ENCODE results near the gene CEP128.

Gene CEP128

DNA sequence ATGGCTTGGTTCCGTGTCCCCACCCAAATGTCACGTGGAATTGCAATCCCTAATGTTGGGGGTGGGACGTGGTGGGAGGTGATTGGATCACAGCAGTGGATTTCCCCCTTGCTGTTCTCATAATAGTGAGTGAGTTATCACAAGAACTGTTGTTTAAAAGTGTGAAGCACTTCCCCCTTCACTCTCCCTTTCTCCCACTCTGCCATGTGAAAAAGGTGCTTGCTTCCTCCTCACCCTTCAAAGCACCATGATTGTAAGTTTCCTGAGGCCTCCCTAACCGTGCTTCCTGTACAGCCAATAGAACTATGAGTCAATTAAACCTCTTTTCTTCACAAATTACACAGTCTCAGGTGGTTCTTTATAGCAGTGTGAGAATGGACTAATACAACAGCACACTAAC lies 5.3 kb upstream of the CEP128 start:
- no peak for DNase-seq (ENCODE audit: low spot score)
- TF ChIP-seq, protein P1, sequence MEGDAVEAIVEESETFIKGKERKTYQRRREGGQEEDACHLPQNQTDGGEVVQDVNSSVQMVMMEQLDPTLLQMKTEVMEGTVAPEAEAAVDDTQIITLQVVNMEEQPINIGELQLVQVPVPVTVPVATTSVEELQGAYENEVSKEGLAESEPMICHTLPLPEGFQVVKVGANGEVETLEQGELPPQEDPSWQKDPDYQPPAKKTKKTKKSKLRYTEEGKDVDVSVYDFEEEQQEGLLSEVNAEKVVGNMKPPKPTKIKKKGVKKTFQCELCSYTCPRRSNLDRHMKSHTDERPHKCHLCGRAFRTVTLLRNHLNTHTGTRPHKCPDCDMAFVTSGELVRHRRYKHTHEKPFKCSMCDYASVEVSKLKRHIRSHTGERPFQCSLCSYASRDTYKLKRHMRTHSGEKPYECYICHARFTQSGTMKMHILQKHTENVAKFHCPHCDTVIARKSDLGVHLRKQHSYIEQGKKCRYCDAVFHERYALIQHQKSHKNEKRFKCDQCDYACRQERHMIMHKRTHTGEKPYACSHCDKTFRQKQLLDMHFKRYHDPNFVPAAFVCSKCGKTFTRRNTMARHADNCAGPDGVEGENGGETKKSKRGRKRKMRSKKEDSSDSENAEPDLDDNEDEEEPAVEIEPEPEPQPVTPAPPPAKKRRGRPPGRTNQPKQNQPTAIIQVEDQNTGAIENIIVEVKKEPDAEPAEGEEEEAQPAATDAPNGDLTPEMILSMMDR (IDR thresholded peaks at IDR 0.05; ENCODE audit: borderline replicate concordance, control extremely low read depth, extremely low read depth, insufficient read depth, missing control alignments), result no peak
- in situ Hi-C loops (cut with MboI; ENCODE audit: low sequenced_read_pairs, unreplicated experiment), result no loop called here

DNA sequence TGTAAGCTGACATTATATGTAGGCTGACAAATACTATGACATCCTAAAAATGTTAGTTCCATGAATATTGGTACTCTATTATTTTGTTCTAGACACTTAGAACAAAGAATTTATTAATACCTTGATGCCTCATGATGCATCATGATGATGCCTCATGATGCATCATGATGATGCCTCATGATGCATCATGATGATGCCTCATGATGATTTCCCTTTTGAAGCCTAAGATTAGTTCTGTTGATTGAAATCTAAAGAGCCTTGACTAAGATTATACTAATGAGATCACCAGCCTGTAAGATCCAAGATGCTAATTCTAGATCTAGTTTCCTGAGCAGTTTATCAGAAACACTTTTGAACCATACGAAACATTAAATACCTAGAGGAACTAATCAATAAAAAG lies 4.6 kb upstream of the CEP128 start:
- in situ Hi-C loops (cut with MboI; ENCODE audit: low sequenced_read_pairs, unreplicated experiment), result no loop called here
- DNase-seq (ENCODE audit: low spot score), result no peak
- TF ChIP-seq, protein P1 (IDR thresholded peaks at IDR 0.05; ENCODE audit: borderline replicate concordance, control extremely low read depth, extremely low read depth, insufficient read depth, missing control alignments), result no peak

DNA sequence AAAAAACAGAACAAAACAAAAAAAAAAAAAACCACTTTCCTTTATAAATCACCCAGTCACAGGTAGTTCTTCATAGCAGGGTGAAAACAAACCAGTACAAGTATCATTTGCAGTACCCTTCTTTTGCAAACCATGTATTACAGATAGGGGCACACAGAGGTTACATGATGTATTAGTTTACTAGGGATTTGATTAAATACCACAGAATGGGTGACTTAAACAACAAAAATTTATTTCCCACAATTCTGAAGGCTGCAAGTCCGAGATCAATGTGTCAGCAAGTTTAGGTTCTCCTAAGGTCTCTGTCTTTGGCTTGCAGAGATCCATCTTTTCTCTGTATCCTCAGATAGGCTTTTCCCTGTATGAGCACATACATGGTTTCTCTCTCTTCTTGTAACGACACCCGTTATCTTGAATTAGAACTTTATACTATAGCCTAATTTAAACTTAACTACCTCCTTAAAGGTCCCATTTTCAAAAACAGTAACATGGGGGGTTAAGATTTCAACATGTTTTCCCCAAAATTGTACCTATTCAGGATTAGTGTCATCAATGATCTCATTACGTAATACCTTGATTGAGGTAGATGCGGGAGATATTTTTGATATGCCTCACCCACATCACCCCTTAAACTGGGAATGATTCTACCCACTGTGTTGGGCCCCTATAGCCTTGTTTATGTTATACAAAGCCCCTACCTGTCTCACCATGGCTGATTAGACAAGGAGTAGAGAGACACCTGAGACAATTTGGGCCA lies 3.5 kb upstream of the CEP128 start:
- in situ Hi-C loops (cut with MboI; ENCODE audit: low sequenced_read_pairs, unreplicated experiment), result no loop called here
- no peak for DNase-seq (ENCODE audit: low spot score)
- TF ChIP-seq, protein P1 (IDR thresholded peaks at IDR 0.05; ENCODE audit: borderline replicate concordance, control extremely low read depth, extremely low read depth, insufficient read depth, missing control alignments), result no peak

DNA sequence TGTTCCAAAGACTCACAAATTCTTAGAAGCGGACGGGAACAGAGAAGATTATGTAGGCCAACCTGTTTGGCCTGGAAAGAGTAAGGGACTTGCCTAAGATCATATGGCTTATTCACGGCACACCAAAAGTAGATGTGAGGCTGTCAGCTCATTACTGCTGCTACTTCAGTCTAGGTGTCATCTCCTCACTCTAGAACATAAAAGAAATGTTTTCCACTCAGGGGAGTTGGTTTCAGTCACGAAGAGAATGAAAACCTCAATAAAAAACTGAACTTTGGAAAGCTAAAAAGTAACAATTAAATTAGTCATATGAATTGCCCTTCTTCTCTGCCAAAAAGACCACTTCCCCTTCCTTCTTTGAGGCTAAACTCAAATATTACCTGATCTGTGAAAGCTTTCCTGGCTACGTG lies 658 bp upstream of the CEP128 start:
- DNase-seq (ENCODE audit: low spot score), result no peak
- in situ Hi-C loops (cut with MboI; ENCODE audit: low sequenced_read_pairs, unreplicated experiment), result no loop called here
- TF ChIP-seq, protein P1 (IDR thresholded peaks at IDR 0.05; ENCODE audit: borderline replicate concordance, control extremely low read depth, extremely low read depth, insufficient read depth, missing control alignments), result no peak

DNA sequence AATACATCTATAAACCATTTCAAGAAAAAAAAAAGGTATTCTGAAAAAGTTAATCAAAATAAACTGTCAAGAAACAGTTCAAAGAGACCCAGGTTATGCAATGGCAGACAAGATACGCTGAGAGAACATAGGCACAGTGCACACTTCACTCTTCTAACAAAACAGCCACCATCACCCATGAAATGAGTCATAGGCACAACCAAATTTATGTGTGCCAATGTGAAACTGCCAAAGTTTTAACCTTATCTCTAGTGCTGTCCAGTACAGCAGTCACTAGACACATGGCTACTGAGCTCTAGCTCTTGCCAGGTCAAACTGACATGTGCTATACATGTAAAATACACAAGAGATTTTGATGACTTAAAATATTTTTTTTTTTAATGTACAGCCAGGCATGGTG lies 1.4 kb downstream of the CEP128 start:
- no peak for DNase-seq (ENCODE audit: low spot score)
- in situ Hi-C loops (cut with MboI; ENCODE audit: low sequenced_read_pairs, unreplicated experiment), result no loop called here

DNA sequence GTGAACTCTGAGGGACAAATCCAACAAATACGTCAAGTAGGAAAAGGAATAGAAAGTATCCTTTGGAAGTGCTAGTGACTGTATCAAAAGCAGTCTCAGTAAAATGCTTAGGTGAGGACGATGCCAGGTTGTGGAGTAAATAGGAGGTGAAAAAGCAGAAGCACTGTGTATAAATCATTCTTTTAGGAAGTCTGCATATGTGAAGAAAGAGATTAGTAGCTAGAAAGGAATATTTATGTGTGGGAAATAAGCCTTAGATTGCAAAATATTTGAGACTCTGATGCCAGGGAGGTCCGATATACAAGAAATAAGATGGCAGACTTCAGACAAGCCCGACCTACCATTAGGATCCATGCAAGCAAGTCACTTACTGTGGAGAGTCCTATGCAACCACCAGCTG lies 7.9 kb downstream of the CEP128 start:
- in situ Hi-C loops (cut with MboI; ENCODE audit: low sequenced_read_pairs, unreplicated experiment), result no loop called here
- DNase-seq (ENCODE audit: low spot score), result no peak
- TF ChIP-seq, protein P1 (IDR thresholded peaks at IDR 0.05; ENCODE audit: borderline replicate concordance, control extremely low read depth, extremely low read depth, insufficient read depth, missing control alignments), result no peak

More for the DNA sequence above, 1.4 kb downstream of the CEP128 start:
- TF ChIP-seq, protein P1 (IDR thresholded peaks at IDR 0.05; ENCODE audit: borderline replicate concordance, control extremely low read depth, extremely low read depth, insufficient read depth, missing control alignments), result no peak
